GM08714 (cell line): ENCODE measurements around the gene APAF1.
A peak's percentile ranks its signal among the peaks of the same experiment; 100 is the strongest.
"Not testable (repeated sequence)": the region's sequence is repeated elsewhere in the genome, so short reads cannot be mapped to it uniquely, and the experiment has no call there.

ENCODE experiments used
- H3K4me3 ChIP-seq: fragments of 200-500 bp; sonication (Bioruptor generic); 2 replicates; pipeline ENCODE4 v1.5.1; 2014; ENCODE audit warnings: mild to moderate bottlenecking, low read length, inconsistent platforms
- ZNF274 ChIP-seq: IDR thresholded peaks from 2 replicates; pipeline ENCODE4 v1.6.1; 2012; ENCODE audit warnings: mild to moderate bottlenecking, low read depth, low read length

Gene APAF1

GRCh38 chr12:98644712-98645571, at the start of gene APAF1, which contains the start of gene IKBIP:
APAF1 (plus strand) TSS chr12:98645290; CDS start chr12:98648360, 3,070 bp downstream.
IKBIP (minus strand) TSS chr12:98644788; CDS start chr12:98644701, 87 bp downstream.
- TF ChIP-seq ZNF274: no peak
- H3K4me3 ChIP-seq: peak within 1 kb of the TSS; percentile 88

DNA sequence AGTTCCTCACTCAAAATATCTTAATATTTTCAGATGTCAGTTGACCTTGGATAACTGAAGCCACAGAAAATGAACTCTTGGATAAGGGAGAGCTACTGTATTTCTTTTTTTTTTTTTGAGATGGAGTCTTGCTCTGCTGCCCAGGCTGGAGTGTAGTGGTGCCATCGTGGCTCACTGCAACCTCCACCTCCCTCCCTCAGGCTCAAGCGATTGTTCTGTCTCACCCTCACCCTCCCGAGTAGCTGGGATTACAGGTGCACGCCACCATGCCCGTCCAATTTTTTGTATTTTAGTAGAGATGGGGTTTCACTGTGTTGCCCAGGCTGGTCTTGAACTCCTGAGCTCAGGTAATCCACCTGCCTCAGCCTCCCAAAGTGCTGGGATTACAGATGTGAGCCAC, 47.8 kb upstream of the APAF1 start:
- H3K4me3 ChIP-seq: not testable (repeated sequence)

- H3K4me3 ChIP-seq: no peak overlapping the region
- no peak for TF ChIP-seq ZNF274
Measured at GRCh38 chr12:98601924-98602323, 43.2 kb upstream of the APAF1 start.

GRCh38 chr12:98606359-98606988, 38.6 kb upstream of the APAF1 start:
- no peak overlapping the region for H3K4me3 ChIP-seq
- TF ChIP-seq ZNF274: no peak

DNA sequence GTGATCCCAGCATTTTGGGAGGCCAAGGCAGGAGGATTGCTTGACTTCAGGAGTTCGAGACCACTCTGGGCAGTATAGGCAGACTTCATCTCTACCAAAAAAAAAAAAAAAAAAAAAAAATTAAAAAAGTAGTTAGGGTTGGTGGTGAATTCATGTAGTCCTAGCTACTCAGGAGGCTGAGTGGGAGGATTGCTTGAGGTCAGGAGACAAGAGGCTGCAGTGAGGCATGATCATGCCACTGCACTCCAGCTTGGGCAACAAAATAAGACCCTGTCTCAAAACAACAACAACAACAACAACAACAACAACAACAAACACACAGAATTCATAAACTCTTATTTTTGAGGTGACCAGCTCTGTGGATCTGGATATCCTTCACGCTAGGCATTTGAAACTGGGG, 34.5 kb upstream of the APAF1 start:
- no peak overlapping the region for H3K4me3 ChIP-seq
- TF ChIP-seq ZNF274: no peak

- H3K4me3 ChIP-seq: no peak overlapping the region
- TF ChIP-seq ZNF274: no peak
Measured at GRCh38 chr12:98612696-98613334, 32.3 kb upstream of the APAF1 start.

DNA sequence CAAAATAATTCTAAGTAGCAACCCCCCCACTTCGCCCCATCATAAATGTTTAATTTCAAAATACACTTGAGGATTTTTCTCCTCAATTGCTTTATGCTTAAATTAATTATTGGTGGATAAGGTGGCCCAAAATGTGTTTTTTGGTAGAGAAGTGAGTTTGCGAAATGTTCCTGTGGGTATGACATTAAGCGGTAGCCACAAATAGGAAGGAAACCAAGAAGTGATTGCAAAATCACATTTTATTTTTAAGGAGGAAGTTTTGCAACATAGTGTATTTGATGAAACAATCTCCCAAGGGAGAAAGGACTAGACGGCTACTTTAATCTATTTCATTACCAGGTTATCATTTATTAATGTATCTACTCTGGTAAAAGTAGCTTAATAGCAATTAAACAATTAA, 26.1 kb upstream of the APAF1 start:
- no peak overlapping the region for H3K4me3 ChIP-seq
- no peak for TF ChIP-seq ZNF274

DNA sequence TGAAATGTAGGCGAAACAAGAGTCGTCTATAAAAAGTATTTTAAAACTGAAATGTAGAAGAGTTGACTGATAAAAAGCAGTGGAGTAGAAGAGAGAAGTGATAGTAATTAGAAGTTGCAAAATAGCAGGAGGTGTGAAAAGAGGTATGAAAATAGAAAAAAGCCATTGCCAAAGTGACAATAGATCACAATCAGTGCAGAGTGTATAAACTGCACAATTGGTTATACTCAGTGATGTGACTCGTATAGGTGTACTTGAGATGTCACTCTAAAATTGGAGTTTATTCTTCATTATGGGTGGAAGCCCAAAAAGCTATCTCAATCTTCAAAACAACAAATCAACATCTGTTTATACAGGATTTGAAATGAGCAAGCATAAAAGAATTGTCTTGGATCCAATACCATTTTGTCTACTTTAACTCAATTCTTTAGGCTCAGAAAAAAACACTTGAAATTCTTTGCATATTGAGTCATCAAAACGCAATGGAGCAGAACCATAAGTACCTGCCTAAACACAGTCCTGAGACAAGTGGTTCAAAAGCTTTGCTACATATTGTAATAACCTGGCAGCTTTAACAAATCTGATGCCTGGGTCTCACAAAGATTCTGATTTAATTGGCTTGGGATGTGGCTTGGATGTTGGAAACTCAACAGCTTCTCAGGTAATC, 9.3 kb upstream of the APAF1 start:
- no peak for TF ChIP-seq ZNF274
- H3K4me3 ChIP-seq: no peak overlapping the region

GRCh38 chr12:98637068-98637467, 8.0 kb upstream of the APAF1 start:
- H3K4me3 ChIP-seq: no peak overlapping the region
- TF ChIP-seq ZNF274: no peak

DNA sequence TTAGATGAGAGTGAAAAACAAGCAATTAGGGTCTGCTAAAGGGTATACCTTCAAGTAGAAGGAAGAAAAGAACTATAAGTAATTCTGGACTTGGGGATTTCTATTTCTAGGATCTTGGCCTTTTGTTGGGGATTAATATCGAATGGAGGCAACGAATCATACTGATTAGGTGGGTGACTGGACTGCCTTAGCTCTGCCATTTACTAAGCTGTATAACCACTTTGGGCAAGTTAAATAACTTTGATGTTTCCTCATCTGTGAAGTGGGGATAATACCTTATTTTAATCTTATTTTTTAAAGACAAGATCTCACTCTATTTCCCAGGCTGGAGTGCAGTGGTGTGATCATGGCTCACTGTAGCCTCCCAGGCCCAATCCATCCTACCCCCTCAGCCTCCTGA, 7.1 kb upstream of the APAF1 start:
- no peak overlapping the region for H3K4me3 ChIP-seq
- no peak for TF ChIP-seq ZNF274

DNA sequence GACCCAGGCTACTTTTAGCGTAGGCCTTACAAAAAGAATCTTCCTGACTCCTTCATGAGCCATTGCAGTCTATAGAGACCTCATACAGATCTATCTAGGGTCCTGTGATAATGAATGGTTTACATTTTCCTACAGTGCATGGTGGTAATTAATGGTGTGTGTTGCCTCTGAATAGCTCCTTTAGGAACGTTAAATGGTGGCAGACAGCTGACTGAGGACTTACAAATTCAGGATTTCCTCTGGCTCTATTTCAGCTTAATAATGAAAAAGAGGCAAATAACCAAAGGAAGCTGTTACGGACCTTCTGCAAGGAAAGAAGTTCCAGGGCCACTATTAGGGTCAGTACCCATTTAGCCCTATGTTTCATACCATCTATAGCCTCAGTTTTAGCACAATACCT, 5.6 kb upstream of the APAF1 start:
- no peak for TF ChIP-seq ZNF274
- no peak overlapping the region for H3K4me3 ChIP-seq

DNA sequence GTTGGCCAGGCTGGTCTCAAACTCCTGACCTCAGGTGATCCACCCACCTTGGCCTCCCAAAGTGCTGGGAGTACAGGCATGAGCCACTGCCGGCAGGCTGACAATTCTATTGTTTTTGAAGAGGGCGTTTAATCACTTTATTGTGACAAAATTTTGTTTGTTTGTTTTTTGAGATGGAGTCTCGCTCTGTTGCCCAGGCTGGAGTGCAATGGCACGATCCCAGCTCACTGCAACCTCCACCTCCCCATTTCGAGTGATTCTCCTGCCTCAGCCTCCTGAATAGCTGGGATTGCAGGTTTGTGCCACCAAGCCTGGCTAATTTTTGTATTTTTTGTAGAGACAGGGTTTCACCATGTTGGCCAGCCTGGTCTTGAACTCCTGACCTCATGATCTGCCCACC, 2.3 kb upstream of the APAF1 start:
- H3K4me3 ChIP-seq: peak overlapping the region; percentile 78; the same call in 1 of the 2 replicates

DNA sequence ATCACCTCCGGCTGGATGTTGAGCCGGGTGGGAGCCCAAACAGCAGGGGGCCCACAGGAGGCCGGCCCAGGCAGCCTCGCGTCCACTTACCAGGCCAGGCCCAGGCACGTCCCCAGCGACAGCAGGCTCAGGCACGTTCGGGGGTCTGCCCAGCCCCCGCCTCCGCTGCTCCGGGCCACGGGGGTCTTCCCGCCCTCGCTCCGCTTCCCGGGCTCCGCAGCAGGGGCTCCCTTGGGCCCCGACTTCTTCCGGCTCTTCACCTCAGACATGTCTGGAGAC, 718 bp upstream of the APAF1 start:
- TF ChIP-seq ZNF274: no peak
- H3K4me3 ChIP-seq: peak overlapping the region; percentile 78

DNA sequence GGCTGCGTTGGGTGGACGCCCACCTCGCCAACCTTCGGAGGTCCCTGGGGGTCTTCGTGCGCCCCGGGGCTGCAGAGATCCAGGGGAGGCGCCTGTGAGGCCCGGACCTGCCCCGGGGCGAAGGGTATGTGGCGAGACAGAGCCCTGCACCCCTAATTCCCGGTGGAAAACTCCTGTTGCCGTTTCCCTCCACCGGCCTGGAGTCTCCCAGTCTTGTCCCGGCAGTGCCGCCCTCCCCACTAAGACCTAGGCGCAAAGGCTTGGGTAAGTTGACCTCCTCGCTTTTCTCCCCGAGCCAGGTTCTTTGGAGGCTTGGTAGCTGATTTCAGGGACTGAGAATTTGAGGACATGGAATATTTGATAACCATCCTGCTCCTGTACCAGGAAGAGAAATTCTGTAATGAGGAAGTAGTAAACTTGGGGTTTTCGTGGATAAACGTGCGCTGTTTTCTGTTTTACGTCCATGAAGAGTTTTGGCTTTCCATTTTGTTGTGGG, 530 bp downstream of the APAF1 start:
- peak overlapping the region; percentile 88 for H3K4me3 ChIP-seq
- TF ChIP-seq ZNF274: no peak
